Lower lobe of right lung (tissue), 2 donors: ENCODE data around the gene COL8A1. TPM values are rescaled to one million over a fixed set of nuclear protein-coding genes. Genes with fewer than 3 reads are reported as not detected.
A peak's percentile ranks its signal among the peaks of the same experiment; 100 is the strongest.

Source experiments
- ATAC-seq, 2 donors: fragments of 200-7000 bp; cut with Tn5 transposase; one replicate each; pipeline ENCODE4 v1.9.1; 2020 to 2022; ENCODE audit warnings: mild to moderate bottlenecking in 2 of 2, moderate library complexity in 2 of 2
- DNase-seq: peaks from one replicate; pipeline ENCODE4 v3.0.0-alpha.2; 2020
- H3K27ac ChIP-seq: fragments of 200-600 bp; one replicate; pipeline ENCODE4 v1.8.0; 2022
- H3K27me3 ChIP-seq: fragments of 200-600 bp; one replicate; pipeline ENCODE4 v1.8.0; 2022; ENCODE audit warnings: low read depth
- H3K36me3 ChIP-seq: fragments of 200-600 bp; one replicate; pipeline ENCODE4 v1.8.0; 2022; ENCODE audit warnings: mild to moderate bottlenecking
- H3K4me1 ChIP-seq: fragments of 200-600 bp; one replicate; pipeline ENCODE4 v1.8.0; 2022
- H3K4me3 ChIP-seq: fragments of 200-600 bp; one replicate; pipeline ENCODE4 v1.8.0; 2022; ENCODE audit warnings: mild to moderate bottlenecking
- H3K9me3 ChIP-seq: fragments of 200-600 bp; one replicate; pipeline ENCODE4 v1.8.0; 2022
- CTCF ChIP-seq: fragments of 200-600 bp; IDR thresholded peaks from one replicate; pipeline ENCODE4 v1.8.0; 2022; ENCODE audit warnings: antibody characterized with exemption, mild to moderate bottlenecking
- intact Hi-C: fragments of 100-400 bp; cut with DNase I; formaldehyde crosslinking; loops from one replicate; pipeline ENCODE4 v1.11.0; 2022
- total RNA-seq: library from RNA; stranded (reverse); fragmentation: NEBNext Ultra II Directional; extraction: Animal tissue kit (Norgen Biotek cat#: 25700); gene quantifications from one replicate; pipeline ENCODE4 v1.2.1, GENCODE V29; 2021
- donor health status: DM: no; HTN: yes; CAD: no; lungs with severe emphysema.

Gene COL8A1
- total RNA-seq, 1 donor from 2014 or later, result 56.1 TPM

DNA sequence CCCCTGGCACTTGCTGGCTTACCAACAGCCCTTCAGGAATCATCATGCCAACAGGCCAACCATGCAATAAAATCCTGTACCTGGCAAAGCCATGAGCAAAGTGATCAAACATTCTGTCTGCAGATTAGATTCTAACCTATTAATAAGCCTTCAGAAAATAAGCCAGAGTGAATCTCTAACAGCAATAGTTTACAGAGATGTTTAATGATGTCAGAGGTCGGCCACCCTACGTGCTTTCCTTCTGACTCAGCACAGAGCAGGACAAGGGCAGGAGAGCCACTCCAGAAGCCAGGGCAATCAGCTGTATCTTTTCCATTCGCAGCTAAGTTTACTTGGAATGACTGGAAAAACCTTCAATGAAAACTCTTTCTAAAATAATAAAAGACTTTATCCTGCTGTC, 13.1 kb downstream of the COL8A1 start:
- ATAC-seq, result peak; percentile 83 to 84
- TF ChIP-seq CTCF, result no peak
- Histone ChIP-seq H3K4me3 (no peak overlapping the region), H3K4me1 (peaks cover 21% of the 10 kb centered on the region), H3K27me3 (no peaks in the 10 kb centered on the region), H3K9me3 (no peaks in the 10 kb centered on the region), H3K27ac (peak overlapping the region; percentile 38), H3K36me3 (no peaks in the 10 kb centered on the region)
- DNase-seq, result no peak
- intact Hi-C loops, result no loop called here

GRCh38 chr3:99656624-99657023, 18.2 kb downstream of the COL8A1 start:
- no peak overlapping the region for H3K27ac ChIP-seq
- ATAC-seq, result no peak
- H3K4me3 ChIP-seq, result no peak overlapping the region

GRCh38 chr3:99658274-99658673, 19.9 kb downstream of the COL8A1 start:
- no peak for DNase-seq
- H3K4me3 ChIP-seq, result no peak overlapping the region
- no peak for TF ChIP-seq CTCF
- intact Hi-C loops, result no loop called here
- no peaks in the 10 kb centered on the region for H3K9me3 ChIP-seq
- peak overlapping the region; percentile 29 for H3K27ac ChIP-seq
- ATAC-seq, result peak; percentile 83 to 84
- no peaks in the 10 kb centered on the region for H3K4me1 ChIP-seq
- no peaks in the 10 kb centered on the region for H3K27me3 ChIP-seq
- H3K36me3 ChIP-seq, result no peaks in the 10 kb centered on the region

More at GRCh38 chr3:99656624-99657023, 18.2 kb downstream of the COL8A1 start:
- H3K9me3 ChIP-seq, result no peaks in the 10 kb centered on the region
- H3K4me1 ChIP-seq, result peaks cover 7% of the 10 kb centered on the region
- TF ChIP-seq CTCF, result no peak
- no peaks in the 10 kb centered on the region for H3K36me3 ChIP-seq
- intact Hi-C loops, result no loop called here
- H3K27me3 ChIP-seq, result no peaks in the 10 kb centered on the region
- no peak for DNase-seq

GRCh38 chr3:99659032-99659431, 20.6 kb downstream of the COL8A1 start:
- Histone ChIP-seq H3K27me3 (no peaks in the 10 kb centered on the region), H3K36me3 (no peaks in the 10 kb centered on the region), H3K4me3 (no peak overlapping the region), H3K27ac (peak overlapping the region; percentile 29), H3K9me3 (no peaks in the 10 kb centered on the region), H3K4me1 (no peaks in the 10 kb centered on the region)
- ATAC-seq (peak; percentile 46 to 48), DNase-seq (no peak)
- intact Hi-C loops, result no loop called here
- no peak for TF ChIP-seq CTCF

DNA sequence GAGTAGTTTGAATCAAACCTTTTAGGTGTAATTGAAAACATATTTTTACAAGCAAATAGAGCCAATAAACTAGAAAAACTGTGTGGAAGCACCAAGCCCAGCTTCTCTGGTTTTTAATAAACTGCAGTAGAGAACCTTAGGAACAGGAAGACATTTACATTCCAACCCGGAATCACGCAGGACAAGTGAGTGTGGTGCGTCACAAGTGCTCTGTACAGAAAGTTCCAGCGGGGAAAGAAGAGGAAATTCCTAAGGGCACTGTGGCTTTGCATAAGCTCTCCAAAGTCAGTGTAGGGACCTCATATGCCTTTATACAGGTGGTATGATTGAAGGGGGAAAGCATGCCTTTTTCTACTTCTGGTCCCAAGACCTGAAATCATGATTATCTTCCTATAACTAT, 21.6 kb downstream of the COL8A1 start:
- TF ChIP-seq CTCF, result no peak
- Histone ChIP-seq H3K4me1 (no peaks in the 10 kb centered on the region), H3K27ac (peak overlapping the region; percentile 29), H3K36me3 (no peaks in the 10 kb centered on the region), H3K4me3 (no peak overlapping the region), H3K9me3 (no peaks in the 10 kb centered on the region), H3K27me3 (no peaks in the 10 kb centered on the region)
- DNase-seq (peak; percentile 63), ATAC-seq (peak; percentile 89 to 91)
- intact Hi-C loops, result no loop called here
